ENCODE measurements around the gene ERVK3-1. TPM values are rescaled to one million over a fixed set of nuclear protein-coding genes. Genes with fewer than 3 reads are reported as not detected.

The ERVK3-1 gene
- total and polyA plus RNA-seq, 2 of the 13 experiments (the other 11 are each of a cell fraction or from before 2014, with no cell fraction given): 28.5 to 38.7 TPM

DNA sequence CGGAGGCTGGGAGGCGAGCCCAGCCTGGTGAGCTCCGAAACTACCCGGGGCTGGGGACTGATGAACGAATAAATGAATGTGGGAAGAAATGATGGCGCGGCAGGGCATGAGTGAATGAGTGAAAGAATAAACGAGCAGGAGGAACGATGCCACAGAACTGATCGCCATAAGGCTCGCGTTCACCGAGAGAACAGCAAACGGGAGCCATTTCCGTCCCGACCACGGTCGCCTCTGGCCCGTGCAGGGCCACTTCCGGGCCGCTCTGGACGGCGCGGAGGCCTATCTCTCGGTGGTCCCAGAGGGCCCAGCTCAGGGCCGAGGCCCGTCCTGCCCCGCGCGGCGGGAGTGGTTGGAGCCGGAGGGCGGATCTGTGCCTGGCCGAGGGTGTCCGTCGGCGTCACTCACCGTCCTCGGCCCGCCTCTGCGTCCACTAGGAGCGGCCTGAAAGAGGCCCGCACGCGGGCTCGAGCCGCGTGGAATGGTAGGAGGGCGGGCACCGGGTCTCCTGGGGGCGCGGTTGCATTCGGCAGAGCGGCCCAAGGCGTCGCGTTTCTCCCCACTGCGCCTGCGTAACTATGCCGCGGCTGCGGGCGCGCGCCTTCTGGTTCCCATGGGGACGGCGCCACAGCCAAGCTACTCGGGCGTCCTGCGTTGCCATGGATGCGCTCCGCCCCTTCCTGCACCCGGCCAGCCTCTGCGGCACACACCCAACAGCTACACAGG lies 57.3 kb downstream of the ERVK3-1 start, which contains the start of gene ZNF497 (continued):
- TF ChIP-seq, protein P1, sequence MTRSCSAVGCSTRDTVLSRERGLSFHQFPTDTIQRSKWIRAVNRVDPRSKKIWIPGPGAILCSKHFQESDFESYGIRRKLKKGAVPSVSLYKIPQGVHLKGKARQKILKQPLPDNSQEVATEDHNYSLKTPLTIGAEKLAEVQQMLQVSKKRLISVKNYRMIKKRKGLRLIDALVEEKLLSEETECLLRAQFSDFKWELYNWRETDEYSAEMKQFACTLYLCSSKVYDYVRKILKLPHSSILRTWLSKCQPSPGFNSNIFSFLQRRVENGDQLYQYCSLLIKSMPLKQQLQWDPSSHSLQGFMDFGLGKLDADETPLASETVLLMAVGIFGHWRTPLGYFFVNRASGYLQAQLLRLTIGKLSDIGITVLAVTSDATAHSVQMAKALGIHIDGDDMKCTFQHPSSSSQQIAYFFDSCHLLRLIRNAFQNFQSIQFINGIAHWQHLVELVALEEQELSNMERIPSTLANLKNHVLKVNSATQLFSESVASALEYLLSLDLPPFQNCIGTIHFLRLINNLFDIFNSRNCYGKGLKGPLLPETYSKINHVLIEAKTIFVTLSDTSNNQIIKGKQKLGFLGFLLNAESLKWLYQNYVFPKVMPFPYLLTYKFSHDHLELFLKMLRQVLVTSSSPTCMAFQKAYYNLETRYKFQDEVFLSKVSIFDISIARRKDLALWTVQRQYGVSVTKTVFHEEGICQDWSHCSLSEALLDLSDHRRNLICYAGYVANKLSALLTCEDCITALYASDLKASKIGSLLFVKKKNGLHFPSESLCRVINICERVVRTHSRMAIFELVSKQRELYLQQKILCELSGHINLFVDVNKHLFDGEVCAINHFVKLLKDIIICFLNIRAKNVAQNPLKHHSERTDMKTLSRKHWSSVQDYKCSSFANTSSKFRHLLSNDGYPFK (CRISPR knock-in tag; IDR thresholded peaks at IDR 0.05; ENCODE audit: borderline replicate concordance): peak; percentile 89
- TF ChIP-seq, protein P2, sequence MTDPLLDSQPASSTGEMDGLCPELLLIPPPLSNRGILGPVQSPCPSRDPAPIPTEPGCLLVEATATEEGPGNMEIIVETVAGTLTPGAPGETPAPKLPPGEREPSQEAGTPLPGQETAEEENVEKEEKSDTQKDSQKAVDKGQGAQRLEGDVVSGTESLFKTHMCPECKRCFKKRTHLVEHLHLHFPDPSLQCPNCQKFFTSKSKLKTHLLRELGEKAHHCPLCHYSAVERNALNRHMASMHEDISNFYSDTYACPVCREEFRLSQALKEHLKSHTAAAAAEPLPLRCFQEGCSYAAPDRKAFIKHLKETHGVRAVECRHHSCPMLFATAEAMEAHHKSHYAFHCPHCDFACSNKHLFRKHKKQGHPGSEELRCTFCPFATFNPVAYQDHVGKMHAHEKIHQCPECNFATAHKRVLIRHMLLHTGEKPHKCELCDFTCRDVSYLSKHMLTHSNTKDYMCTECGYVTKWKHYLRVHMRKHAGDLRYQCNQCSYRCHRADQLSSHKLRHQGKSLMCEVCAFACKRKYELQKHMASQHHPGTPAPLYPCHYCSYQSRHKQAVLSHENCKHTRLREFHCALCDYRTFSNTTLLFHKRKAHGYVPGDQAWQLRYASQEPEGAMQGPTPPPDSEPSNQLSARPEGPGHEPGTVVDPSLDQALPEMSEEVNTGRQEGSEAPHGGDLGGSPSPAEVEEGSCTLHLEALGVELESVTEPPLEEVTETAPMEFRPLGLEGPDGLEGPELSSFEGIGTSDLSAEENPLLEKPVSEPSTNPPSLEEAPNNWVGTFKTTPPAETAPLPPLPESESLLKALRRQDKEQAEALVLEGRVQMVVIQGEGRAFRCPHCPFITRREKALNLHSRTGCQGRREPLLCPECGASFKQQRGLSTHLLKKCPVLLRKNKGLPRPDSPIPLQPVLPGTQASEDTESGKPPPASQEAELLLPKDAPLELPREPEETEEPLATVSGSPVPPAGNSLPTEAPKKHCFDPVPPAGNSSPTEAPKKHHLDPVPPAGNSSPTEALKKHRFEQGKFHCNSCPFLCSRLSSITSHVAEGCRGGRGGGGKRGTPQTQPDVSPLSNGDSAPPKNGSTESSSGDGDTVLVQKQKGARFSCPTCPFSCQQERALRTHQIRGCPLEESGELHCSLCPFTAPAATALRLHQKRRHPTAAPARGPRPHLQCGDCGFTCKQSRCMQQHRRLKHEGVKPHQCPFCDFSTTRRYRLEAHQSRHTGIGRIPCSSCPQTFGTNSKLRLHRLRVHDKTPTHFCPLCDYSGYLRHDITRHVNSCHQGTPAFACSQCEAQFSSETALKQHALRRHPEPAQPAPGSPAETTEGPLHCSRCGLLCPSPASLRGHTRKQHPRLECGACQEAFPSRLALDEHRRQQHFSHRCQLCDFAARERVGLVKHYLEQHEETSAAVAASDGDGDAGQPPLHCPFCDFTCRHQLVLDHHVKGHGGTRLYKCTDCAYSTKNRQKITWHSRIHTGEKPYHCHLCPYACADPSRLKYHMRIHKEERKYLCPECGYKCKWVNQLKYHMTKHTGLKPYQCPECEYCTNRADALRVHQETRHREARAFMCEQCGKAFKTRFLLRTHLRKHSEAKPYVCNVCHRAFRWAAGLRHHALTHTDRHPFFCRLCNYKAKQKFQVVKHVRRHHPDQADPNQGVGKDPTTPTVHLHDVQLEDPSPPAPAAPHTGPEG (CRISPR knock-in tag; IDR thresholded peaks at IDR 0.05): peak; percentile 67
- TF ChIP-seq IKZF4 (CRISPR knock-in tag; IDR thresholded peaks at IDR 0.05; ENCODE audit: borderline replicate concordance, low read depth, not compliant biosample characterization) (no peak), DR1 (CRISPR knock-in tag; IDR thresholded peaks at IDR 0.05) (peak; percentile 54), CEBPG (CRISPR knock-in tag; IDR thresholded peaks at IDR 0.05) (peak; percentile 22; the same call in 1 of the 2 replicates)
- TF ChIP-seq, protein P3, sequence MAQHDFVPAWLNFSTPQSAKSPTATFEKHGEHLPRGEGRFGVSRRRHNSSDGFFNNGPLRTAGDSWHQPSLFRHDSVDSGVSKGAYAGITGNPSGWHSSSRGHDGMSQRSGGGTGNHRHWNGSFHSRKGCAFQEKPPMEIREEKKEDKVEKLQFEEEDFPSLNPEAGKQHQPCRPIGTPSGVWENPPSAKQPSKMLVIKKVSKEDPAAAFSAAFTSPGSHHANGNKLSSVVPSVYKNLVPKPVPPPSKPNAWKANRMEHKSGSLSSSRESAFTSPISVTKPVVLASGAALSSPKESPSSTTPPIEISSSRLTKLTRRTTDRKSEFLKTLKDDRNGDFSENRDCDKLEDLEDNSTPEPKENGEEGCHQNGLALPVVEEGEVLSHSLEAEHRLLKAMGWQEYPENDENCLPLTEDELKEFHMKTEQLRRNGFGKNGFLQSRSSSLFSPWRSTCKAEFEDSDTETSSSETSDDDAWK (CRISPR knock-in tag; IDR thresholded peaks at IDR 0.05): no peak
- TF ChIP-seq, protein P4, sequence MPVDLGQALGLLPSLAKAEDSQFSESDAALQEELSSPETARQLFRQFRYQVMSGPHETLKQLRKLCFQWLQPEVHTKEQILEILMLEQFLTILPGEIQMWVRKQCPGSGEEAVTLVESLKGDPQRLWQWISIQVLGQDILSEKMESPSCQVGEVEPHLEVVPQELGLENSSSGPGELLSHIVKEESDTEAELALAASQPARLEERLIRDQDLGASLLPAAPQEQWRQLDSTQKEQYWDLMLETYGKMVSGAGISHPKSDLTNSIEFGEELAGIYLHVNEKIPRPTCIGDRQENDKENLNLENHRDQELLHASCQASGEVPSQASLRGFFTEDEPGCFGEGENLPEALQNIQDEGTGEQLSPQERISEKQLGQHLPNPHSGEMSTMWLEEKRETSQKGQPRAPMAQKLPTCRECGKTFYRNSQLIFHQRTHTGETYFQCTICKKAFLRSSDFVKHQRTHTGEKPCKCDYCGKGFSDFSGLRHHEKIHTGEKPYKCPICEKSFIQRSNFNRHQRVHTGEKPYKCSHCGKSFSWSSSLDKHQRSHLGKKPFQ (CRISPR knock-in tag; IDR thresholded peaks at IDR 0.05; ENCODE audit: insufficient replicate concordance): peak; percentile 22
- TF ChIP-seq, protein P5, sequence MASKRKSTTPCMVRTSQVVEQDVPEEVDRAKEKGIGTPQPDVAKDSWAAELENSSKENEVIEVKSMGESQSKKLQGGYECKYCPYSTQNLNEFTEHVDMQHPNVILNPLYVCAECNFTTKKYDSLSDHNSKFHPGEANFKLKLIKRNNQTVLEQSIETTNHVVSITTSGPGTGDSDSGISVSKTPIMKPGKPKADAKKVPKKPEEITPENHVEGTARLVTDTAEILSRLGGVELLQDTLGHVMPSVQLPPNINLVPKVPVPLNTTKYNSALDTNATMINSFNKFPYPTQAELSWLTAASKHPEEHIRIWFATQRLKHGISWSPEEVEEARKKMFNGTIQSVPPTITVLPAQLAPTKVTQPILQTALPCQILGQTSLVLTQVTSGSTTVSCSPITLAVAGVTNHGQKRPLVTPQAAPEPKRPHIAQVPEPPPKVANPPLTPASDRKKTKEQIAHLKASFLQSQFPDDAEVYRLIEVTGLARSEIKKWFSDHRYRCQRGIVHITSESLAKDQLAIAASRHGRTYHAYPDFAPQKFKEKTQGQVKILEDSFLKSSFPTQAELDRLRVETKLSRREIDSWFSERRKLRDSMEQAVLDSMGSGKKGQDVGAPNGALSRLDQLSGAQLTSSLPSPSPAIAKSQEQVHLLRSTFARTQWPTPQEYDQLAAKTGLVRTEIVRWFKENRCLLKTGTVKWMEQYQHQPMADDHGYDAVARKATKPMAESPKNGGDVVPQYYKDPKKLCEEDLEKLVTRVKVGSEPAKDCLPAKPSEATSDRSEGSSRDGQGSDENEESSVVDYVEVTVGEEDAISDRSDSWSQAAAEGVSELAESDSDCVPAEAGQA (IDR thresholded peaks at IDR 0.05; ENCODE audit: low read depth): peak; percentile 15; the same call in 1 of the 2 replicates
- TF ChIP-seq, protein P5 (CRISPR knock-in tag; IDR thresholded peaks at IDR 0.05; ENCODE audit: borderline replicate concordance): peak; percentile 79; the same call in 1 of the 2 replicates
